SK-N-SH treated with all-trans-retinoic acid at 6 μM for 48 hours (cell line): ENCODE measurements around the gene B3GNT9.

ENCODE experiments used
- ARNTL ChIP-seq: fragments of 450-650 bp; formaldehyde crosslinking; IDR thresholded peaks from 2 replicates; pipeline ENCODE4 v1.5.0; 2020; ENCODE audit warnings: low read depth, mild to moderate bottlenecking, moderate library complexity, borderline replicate concordance
- CREB5 ChIP-seq: fragments of 250-450 bp; sonication (Bioruptor Pico); IDR thresholded peaks from 2 replicates; pipeline ENCODE4 v1.5.1; 2020; ENCODE audit warnings: low read depth, mild to moderate bottlenecking, moderate library complexity
- CSRNP3 ChIP-seq: fragments of 250-450 bp; sonication (Bioruptor Pico); IDR thresholded peaks from 2 replicates; pipeline ENCODE4 v1.5.1; 2021; ENCODE audit warnings: mild to moderate bottlenecking, moderate library complexity
- ESRRG ChIP-seq: fragments of 250-450 bp; sonication (Bioruptor Pico); IDR thresholded peaks from 2 replicates; pipeline ENCODE4 v1.6.1; 2021; ENCODE audit warnings: mild to moderate bottlenecking
- PATZ1 ChIP-seq: fragments of 250-450 bp; sonication (Bioruptor Pico); IDR thresholded peaks from 2 replicates; pipeline ENCODE4 v1.8.0; 2020; ENCODE audit warnings: mild to moderate bottlenecking, moderate library complexity, borderline replicate concordance
- SNAI2 ChIP-seq: fragments of 250-450 bp; sonication (Bioruptor Pico); IDR thresholded peaks from 2 replicates; pipeline ENCODE4 v1.5.0; 2020; ENCODE audit warnings: mild to moderate bottlenecking, moderate library complexity
- TCF4 ChIP-seq: fragments of 250-450 bp; sonication (Bioruptor Pico); IDR thresholded peaks from 2 replicates; pipeline ENCODE4 v1.8.0; 2021; ENCODE audit warnings: mild to moderate bottlenecking, moderate library complexity, borderline replicate concordance
- TOX ChIP-seq: fragments of 250-450 bp; sonication (Bioruptor Pico); IDR thresholded peaks from 2 replicates; pipeline ENCODE4 v1.8.0; 2021; ENCODE audit warnings: mild to moderate bottlenecking, moderate library complexity, borderline replicate concordance
- ZC3H10 ChIP-seq: fragments of 250-450 bp; sonication (Bioruptor Pico); IDR thresholded peaks from 2 replicates; pipeline ENCODE4 v1.5.1; 2021; ENCODE audit warnings: mild to moderate bottlenecking, moderate library complexity
- ZFP30 ChIP-seq: fragments of 450-650 bp; formaldehyde crosslinking; IDR thresholded peaks from 2 replicates; pipeline ENCODE4 v1.5.0; 2022; ENCODE audit warnings: mild to moderate bottlenecking, moderate library complexity

- TF ChIP-seq CREB5 (CRISPR knock-in tag) (no peak), ESRRG (no peak), ARNTL (CRISPR knock-in tag) (no peak), CSRNP3 (CRISPR knock-in tag) (no peak), SNAI2 (CRISPR knock-in tag) (no peak), PATZ1 (CRISPR knock-in tag) (no peak), TCF4 (CRISPR knock-in tag) (no peak), TOX (CRISPR knock-in tag) (no peak), ZC3H10 (CRISPR knock-in tag) (no peak), ZFP30 (CRISPR knock-in tag) (no peak)
Observed at GRCh38 chr16:67104845-67105244, 46.0 kb downstream of the B3GNT9 start.
